HepG2 (cell line): ENCODE measurements around the gene APLF.

ENCODE experiments used
- CTCF ChIP-seq: sonication (generic); formaldehyde crosslinking; IDR thresholded peaks from 2 replicates; pipeline ENCODE4 v1.5.0; 2020; ENCODE audit warnings: mild to moderate bottlenecking, missing genetic modification reagents, moderate library complexity
- FOXM1 ChIP-seq: sonication (generic); formaldehyde crosslinking; IDR thresholded peaks from 2 replicates; pipeline ENCODE4 v1.5.0; 2020; ENCODE audit warnings: missing genetic modification reagents
- KLF16 ChIP-seq, 2 experiments: sonication (generic) in 1 of 2; formaldehyde crosslinking in 1 of 2; IDR thresholded peaks; 2 replicates each; pipeline versions ENCODE4 v1.6.1 to v1.8.0; 2016 to 2023; ENCODE audit warnings: missing genetic modification reagents in 2 of 2, missing compliant biosample characterization in 1 of 2
- SNAI1 ChIP-seq: sonication (generic); formaldehyde crosslinking; IDR thresholded peaks from 2 replicates; pipeline ENCODE4 v1.5.0; 2020; ENCODE audit warnings: mild to moderate bottlenecking, missing genetic modification reagents, borderline replicate concordance

GRCh38 chr2:68623820-68624219, 156.4 kb downstream of the APLF start:
- TF ChIP-seq KLF16 (CRISPR knock-in tag; IDR thresholded peaks at IDR 0.05) (no peak), SNAI1 (no peak), FOXM1 (CRISPR knock-in tag) (no peak), CTCF (CRISPR knock-in tag) (no peak)
